Measurements from ENCODE around the gene RPRD1B. TPM values are rescaled to one million over a fixed set of nuclear protein-coding genes. Genes with fewer than 3 reads are reported as not detected.

RPRD1B gene
- total and polyA plus RNA-seq, 2 of the 4 experiments (the other 2 are of a cell fraction) = 8.4 to 9.9 TPM

DNA sequence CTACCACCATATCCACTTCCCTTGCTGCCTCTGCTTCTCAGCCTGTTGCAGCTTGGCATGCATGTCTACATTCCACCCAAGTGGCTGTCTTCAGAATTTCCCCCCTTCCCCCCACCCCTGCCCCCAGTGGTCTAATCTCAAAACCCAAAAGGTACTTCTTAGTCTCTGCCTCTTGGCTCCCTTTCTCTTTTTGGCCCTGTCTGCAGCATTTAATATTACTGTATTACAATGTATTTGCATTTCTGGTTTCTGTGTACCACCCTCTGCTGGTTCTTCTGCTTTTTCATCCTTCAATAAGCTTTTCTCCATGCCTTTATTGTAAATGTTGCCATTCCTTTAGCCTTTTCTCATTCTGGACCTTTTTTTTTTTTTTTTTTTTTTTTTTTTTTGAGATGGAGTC is 43.0 kb downstream of the RPRD1B start:
- POLR2A ChIA-PET (ENCODE audit: unreplicated experiment) = no interaction called here
- peak overlapping the region; percentile 70; the same call in 1 of the 2 replicates for H3K4ac ChIP-seq (ENCODE audit: low read depth, low read length)
- H3K9me3 ChIP-seq (ENCODE audit: control insufficient read depth, insufficient read depth, low read length) = peaks cover 2% of the 10 kb centered on the region; the same call in 1 of the 2 replicates
- peaks cover 10% of the 10 kb centered on the region for H3K36me3 ChIP-seq (ENCODE audit: control insufficient read depth, insufficient read depth, low read length)
- peak overlapping the region; percentile 26; the same call in 1 of the 2 replicates for H3K23ac ChIP-seq (ENCODE audit: low read depth, low read length)
- H2AK5ac ChIP-seq (ENCODE audit: low read depth, low read length) = peak overlapping the region; percentile 87
- peaks cover 21% of the 10 kb centered on the region for H3K4me1 ChIP-seq (ENCODE audit: control insufficient read depth, insufficient read depth, low read length)
- CTCF ChIA-PET = no interaction called here
- dilution Hi-C loops (cut with HindIII; ENCODE audit: low sequenced_read_pairs, unreplicated experiment) = no loop called here
- peak overlapping the region; percentile 80; the same call in 1 of the 2 replicates for H2BK20ac ChIP-seq (ENCODE audit: low read depth, low read length)
- H3K9ac ChIP-seq (ENCODE audit: low read depth, low read length) = no peak overlapping the region
- H2BK120ac ChIP-seq (ENCODE audit: low read depth, low read length) = peak overlapping the region; percentile 54; the same call in 1 of the 2 replicates
- peak overlapping the region; percentile 71; the same call in 1 of the 3 replicates for H2BK15ac ChIP-seq (ENCODE audit: low read depth, low read length)
- in situ Hi-C loops (cut with MboI; ENCODE audit: low sequenced_read_pairs) = loop anchor here (5.0 kb wide), 1 partner anchor 91 kb away; the partner anchor contains the start of gene TGM2
- peak overlapping the region; percentile 60 to 73 for H4K8ac ChIP-seq (ENCODE audit: low read depth in 2 of 2, low read length in 2 of 2)
- H2AFZ ChIP-seq (replicated peaks; ENCODE audit: low read length, poor library complexity) = no peak overlapping the region
- TF ChIP-seq MXI1 (IDR thresholded peaks at IDR 0.05; ENCODE audit: borderline replicate concordance, low read depth, low read length) = no peak
- TF ChIP-seq, protein P1, sequence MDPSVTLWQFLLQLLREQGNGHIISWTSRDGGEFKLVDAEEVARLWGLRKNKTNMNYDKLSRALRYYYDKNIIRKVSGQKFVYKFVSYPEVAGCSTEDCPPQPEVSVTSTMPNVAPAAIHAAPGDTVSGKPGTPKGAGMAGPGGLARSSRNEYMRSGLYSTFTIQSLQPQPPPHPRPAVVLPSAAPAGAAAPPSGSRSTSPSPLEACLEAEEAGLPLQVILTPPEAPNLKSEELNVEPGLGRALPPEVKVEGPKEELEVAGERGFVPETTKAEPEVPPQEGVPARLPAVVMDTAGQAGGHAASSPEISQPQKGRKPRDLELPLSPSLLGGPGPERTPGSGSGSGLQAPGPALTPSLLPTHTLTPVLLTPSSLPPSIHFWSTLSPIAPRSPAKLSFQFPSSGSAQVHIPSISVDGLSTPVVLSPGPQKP (IDR thresholded peaks at IDR 0.05; ENCODE audit: borderline replicate concordance, low read depth, low read length) = no peak
- H3K4me3 ChIP-seq (ENCODE audit: insufficient read depth, low read depth, low read length) = no peak overlapping the region
- H3K56ac ChIP-seq (ENCODE audit: extremely low read depth, insufficient read depth, low read length) = no peak overlapping the region
- H3K79me1 ChIP-seq (ENCODE audit: low read depth in 1 of 2, low read length in 2 of 2) = peaks cover 30 to 57% of the 10 kb centered on the region in 2 experiments
- H3K27ac ChIP-seq (ENCODE audit: insufficient read depth, low read length) = peak overlapping the region; percentile 41; the same call in 1 of the 2 replicates
- H4K5ac ChIP-seq (ENCODE audit: low read depth, low read length) = peak overlapping the region; percentile 92
- no peak overlapping the region for H2AK9ac ChIP-seq (replicated peaks; ENCODE audit: low read depth, low read length, poor library complexity)
- intact Hi-C loops (cut with micrococcal nuclease) = no loop called here
- BruUV-seq (replicated peaks) = no TSS peak
- H3K18ac ChIP-seq (ENCODE audit: low read depth, low read length) = peak overlapping the region; percentile 95
- peak overlapping the region; percentile 53 for H2BK5ac ChIP-seq (ENCODE audit: low read depth, low read length, poor library complexity, severe bottlenecking)
- no peaks in the 10 kb centered on the region for H4K20me1 ChIP-seq (ENCODE audit: insufficient read depth, low read length)
- DNase-seq = no peak
- H3K27me3 ChIP-seq (ENCODE audit: control insufficient read depth, insufficient read depth, low read length) = no peaks in the 10 kb centered on the region
- H4K91ac ChIP-seq (ENCODE audit: insufficient read depth, low read depth, low read length) = peak overlapping the region; percentile 67; the same call in 1 of the 2 replicates
- no peak for ATAC-seq (ENCODE audit: low read depth)
- H3K9me1 ChIP-seq (ENCODE audit: insufficient read depth, low read length) = peaks cover 19% of the 10 kb centered on the region
- H3K4me2 ChIP-seq (ENCODE audit: low read depth, low read length) = peak overlapping the region; percentile 40; the same call in 1 of the 2 replicates
- peak overlapping the region; percentile 35 for H3K14ac ChIP-seq (replicated peaks; ENCODE audit: low read depth, low read length)

Data from IMR-90 (cell line).